Mesendoderm (in vitro differentiated cells): Measurements from ENCODE around the gene RSPO3.
"Not testable (repeated sequence)": the region's sequence is repeated elsewhere in the genome, so short reads cannot be mapped to it uniquely, and the experiment has no call there.

Experiments
- DNase-seq: peaks from one replicate; pipeline ENCODE4 v3.0.0; 2013
- H2AK5ac ChIP-seq: 2 replicates; pipeline ENCODE4 v1.6.1; 2013; ENCODE audit warnings: low read length, inconsistent platforms
- H2BK120ac ChIP-seq: 2 replicates; pipeline ENCODE4 v1.6.1; 2013; ENCODE audit warnings: low read depth, mild to moderate bottlenecking, low read length, moderate library complexity, mixed read lengths
- H2BK15ac ChIP-seq: replicated peaks from 2 replicates; pipeline ENCODE4 v1.6.1; 2013; ENCODE audit warnings: low read depth, mild to moderate bottlenecking, moderate library complexity
- H2BK5ac ChIP-seq: 2 replicates; pipeline ENCODE4 v1.6.1; 2013; ENCODE audit warnings: low read length, inconsistent platforms
- H3K18ac ChIP-seq: 2 replicates; pipeline ENCODE4 v1.6.1; 2013; ENCODE audit warnings: mild to moderate bottlenecking, low read length, mixed read lengths
- H3K23ac ChIP-seq: one replicate; pipeline ENCODE4 v1.6.1; 2013; ENCODE audit warnings: low read length
- H3K27ac ChIP-seq: 2 replicates; pipeline ENCODE4 v1.5.1; 2013; ENCODE audit warnings: low read depth, mild to moderate bottlenecking, inconsistent platforms, low read length, moderate library complexity
- H3K27me3 ChIP-seq: 2 replicates; pipeline ENCODE4 v1.6.1; 2013; ENCODE audit warnings: low read length, control low read depth, mild to moderate bottlenecking, inconsistent platforms; ENCODE audit not compliant: insufficient read depth, poor library complexity
- H3K36me3 ChIP-seq: 2 replicates; pipeline ENCODE4 v1.6.1; 2013; ENCODE audit warnings: low read length, inconsistent platforms; ENCODE audit not compliant: control insufficient read depth, insufficient read depth
- H3K4ac ChIP-seq: one replicate; pipeline ENCODE4 v1.6.1; 2013; ENCODE audit warnings: low read depth, mild to moderate bottlenecking, low read length, moderate library complexity
- H3K4me1 ChIP-seq: 2 replicates; pipeline ENCODE4 v1.6.1; 2013; ENCODE audit warnings: low read depth, low read length, inconsistent platforms; ENCODE audit not compliant: control insufficient read depth
- H3K4me2 ChIP-seq: 2 replicates; pipeline ENCODE4 v1.6.1; 2013; ENCODE audit warnings: low read length
- H3K4me3 ChIP-seq: 2 replicates; pipeline ENCODE4 v1.5.1; 2013; ENCODE audit warnings: mild to moderate bottlenecking, low read length
- H3K56ac ChIP-seq: one replicate; pipeline ENCODE4 v1.6.1; 2013; ENCODE audit warnings: low read length
- H3K79me1 ChIP-seq: 2 replicates; pipeline ENCODE4 v1.6.1; 2013; ENCODE audit warnings: low read length, inconsistent platforms
- H3K79me2 ChIP-seq: 2 replicates; pipeline ENCODE4 v1.6.1; 2013; ENCODE audit warnings: mild to moderate bottlenecking, low read length; ENCODE audit not compliant: control insufficient read depth, insufficient read depth
- H3K9ac ChIP-seq: 2 replicates; pipeline ENCODE4 v1.6.1; 2013; ENCODE audit warnings: low read length, inconsistent platforms
- H4K5ac ChIP-seq: one replicate; pipeline ENCODE4 v1.6.1; 2013; ENCODE audit warnings: low read length
- H4K8ac ChIP-seq: one replicate; pipeline ENCODE4 v1.6.1; 2013; ENCODE audit warnings: low read depth, mild to moderate bottlenecking, control low read depth, low read length, moderate library complexity
- whole genome bisulfite sequencing: extraction: QIAGEN DNeasy Blood & Tissue Kit; methylation state at CpG from one replicate; pipeline ENCODE4 v1.1.7; 2013; ENCODE audit warnings: low lambda C conversion rate, missing lambda C conversion rate; ENCODE audit not compliant: insufficient coverage; ENCODE audit errors: extremely low coverage; 5-methylcytosine and 5-hydroxymethylcytosine counted together

The RSPO3 gene

GRCh38 chr6:127090051-127090450, 28.4 kb upstream of the RSPO3 start:
- H3K4ac ChIP-seq: no peak overlapping the region

GRCh38 chr6:127092466-127092865, 26.0 kb upstream of the RSPO3 start:
- no peak overlapping the region for H3K27ac ChIP-seq
- H2AK5ac ChIP-seq: no peak overlapping the region
- H2BK120ac ChIP-seq: no peak overlapping the region
- no peak overlapping the region for H3K4me2 ChIP-seq
- H3K79me2 ChIP-seq: no peaks in the 10 kb centered on the region
- no peak for DNase-seq
- no CpG with 5 or more reads among the region's 3 CpGs for WGBS
- no peak overlapping the region for H3K18ac ChIP-seq
- no peak overlapping the region for H4K5ac ChIP-seq
- H3K36me3 ChIP-seq: no peaks in the 10 kb centered on the region
- H2BK15ac ChIP-seq: no peak overlapping the region
- no peaks in the 10 kb centered on the region for H3K27me3 ChIP-seq
- no peaks in the 10 kb centered on the region for H3K79me1 ChIP-seq
- H3K9ac ChIP-seq: no peak overlapping the region
- no peak overlapping the region for H3K56ac ChIP-seq
- H3K4ac ChIP-seq: no peak overlapping the region
- no peak overlapping the region for H3K23ac ChIP-seq
- no peak overlapping the region for H4K8ac ChIP-seq
- no peak overlapping the region for H3K4me3 ChIP-seq
- no peak overlapping the region for H2BK5ac ChIP-seq
- H3K4me1 ChIP-seq: no peaks in the 10 kb centered on the region

More at GRCh38 chr6:127090051-127090450, 28.4 kb upstream of the RSPO3 start:
- Histone ChIP-seq H3K36me3 (no peaks in the 10 kb centered on the region), H3K4me3 (no peak overlapping the region), H3K79me1 (no peaks in the 10 kb centered on the region), H2BK5ac (no peak overlapping the region), H4K5ac (no peak overlapping the region), H2BK120ac (no peak overlapping the region), H2BK15ac (no peak overlapping the region), H3K27me3 (no peaks in the 10 kb centered on the region), H4K8ac (peak overlapping the region; percentile 5), H2AK5ac (no peak overlapping the region), H3K4me1 (no peaks in the 10 kb centered on the region), H3K4me2 (no peak overlapping the region), H3K79me2 (no peaks in the 10 kb centered on the region), H3K27ac (no peak overlapping the region), H3K23ac (no peak overlapping the region), H3K56ac (no peak overlapping the region), H3K18ac (no peak overlapping the region), H3K9ac (no peak overlapping the region)
- DNase-seq: no peak
- no CpG with 5 or more reads among the region's 1 CpG for WGBS

- no peak overlapping the region for H3K27ac ChIP-seq
- no peak overlapping the region for H3K4me2 ChIP-seq
- no peak overlapping the region for H3K18ac ChIP-seq
- no peak overlapping the region for H3K23ac ChIP-seq
- no peak overlapping the region for H4K5ac ChIP-seq
- H3K79me1 ChIP-seq: no peaks in the 10 kb centered on the region
- 100% methylated on average over 1 of the region's 1 CpG for whole genome bisulfite sequencing
- no peaks in the 10 kb centered on the region for H3K4me1 ChIP-seq
- H2BK120ac ChIP-seq: no peak overlapping the region
- DNase-seq: no peak
- no peak overlapping the region for H2BK15ac ChIP-seq
- no peak overlapping the region for H2AK5ac ChIP-seq
- no peaks in the 10 kb centered on the region for H3K27me3 ChIP-seq
- H3K36me3 ChIP-seq: no peaks in the 10 kb centered on the region
- H3K4ac ChIP-seq: no peak overlapping the region
- no peak overlapping the region for H4K8ac ChIP-seq
- no peaks in the 10 kb centered on the region for H3K79me2 ChIP-seq
- no peak overlapping the region for H3K9ac ChIP-seq
- H2BK5ac ChIP-seq: no peak overlapping the region
- H3K4me3 ChIP-seq: no peak overlapping the region
- H3K56ac ChIP-seq: no peak overlapping the region
These were observed 23.7 kb upstream of the RSPO3 start for GRCh38 chr6:127094791-127095190.

GRCh38 chr6:127096167-127096566, 22.3 kb upstream of the RSPO3 start:
- no peaks in the 10 kb centered on the region for H3K27me3 ChIP-seq
- no peak overlapping the region for H3K18ac ChIP-seq
- H3K36me3 ChIP-seq: no peaks in the 10 kb centered on the region
- H2BK15ac ChIP-seq: no peak overlapping the region
- H3K56ac ChIP-seq: no peak overlapping the region
- WGBS: no CpG with 5 or more reads among the region's 5 CpGs
- no peak overlapping the region for H2BK5ac ChIP-seq
- no peak overlapping the region for H2BK120ac ChIP-seq
- no peak overlapping the region for H4K5ac ChIP-seq
- H3K4me1 ChIP-seq: no peaks in the 10 kb centered on the region
- H3K79me2 ChIP-seq: no peaks in the 10 kb centered on the region
- no peak overlapping the region for H4K8ac ChIP-seq
- H3K79me1 ChIP-seq: no peaks in the 10 kb centered on the region
- no peak overlapping the region for H3K23ac ChIP-seq
- no peak overlapping the region for H2AK5ac ChIP-seq
- no peak overlapping the region for H3K27ac ChIP-seq
- no peak overlapping the region for H3K4me2 ChIP-seq
- H3K4ac ChIP-seq: no peak overlapping the region
- H3K9ac ChIP-seq: no peak overlapping the region
- no peak overlapping the region for H3K4me3 ChIP-seq
- DNase-seq: no peak

GRCh38 chr6:127097442-127097841, 21.0 kb upstream of the RSPO3 start:
- H3K4me2 ChIP-seq, H2AK5ac ChIP-seq, H3K79me2 ChIP-seq, H3K4me1 ChIP-seq, H2BK5ac ChIP-seq, H3K36me3 ChIP-seq, H2BK15ac ChIP-seq, H3K56ac ChIP-seq, H2BK120ac ChIP-seq, H3K18ac ChIP-seq, H4K8ac ChIP-seq, DNase-seq, H3K4me3 ChIP-seq, H3K9ac ChIP-seq, H3K79me1 ChIP-seq, H3K4ac ChIP-seq, H4K5ac ChIP-seq, H3K23ac ChIP-seq, H3K27me3 ChIP-seq, H3K27ac ChIP-seq: not testable (repeated sequence)
- WGBS: no CpG with 5 or more reads among the region's 5 CpGs

- WGBS: no CpG with 5 or more reads among the region's 3 CpGs
- no peak overlapping the region for H3K56ac ChIP-seq
These were observed 17.8 kb upstream of the RSPO3 start for GRCh38 chr6:127100510-127101140.

More at GRCh38 chr6:127100510-127101140, 17.8 kb upstream of the RSPO3 start:
- no peak overlapping the region for H3K4ac ChIP-seq
- no peaks in the 10 kb centered on the region for H3K27me3 ChIP-seq
- H3K27ac ChIP-seq: no peak overlapping the region
- no peak overlapping the region for H3K18ac ChIP-seq
- no peak overlapping the region for H4K8ac ChIP-seq
- no peak overlapping the region for H3K4me2 ChIP-seq
- H3K79me2 ChIP-seq: no peaks in the 10 kb centered on the region
- H3K4me1 ChIP-seq: peaks cover 4% of the 10 kb centered on the region
- no peaks in the 10 kb centered on the region for H3K36me3 ChIP-seq
- no peak overlapping the region for H2BK15ac ChIP-seq
- no peak overlapping the region for H4K5ac ChIP-seq
- no peak overlapping the region for H3K9ac ChIP-seq
- H2AK5ac ChIP-seq: no peak overlapping the region
- no peak overlapping the region for H2BK5ac ChIP-seq
- H3K79me1 ChIP-seq: no peaks in the 10 kb centered on the region
- no peak overlapping the region for H3K23ac ChIP-seq
- no peak overlapping the region for H3K4me3 ChIP-seq
- peak; percentile 40 for DNase-seq
- no peak overlapping the region for H2BK120ac ChIP-seq
